A549 (cell line): ENCODE results near the gene FIBP. TPM values are rescaled to one million over a fixed set of nuclear protein-coding genes. Genes with fewer than 3 reads are reported as not detected.
A peak's percentile ranks its signal among the peaks of the same experiment; 100 is the strongest.

Experiments
- ATAC-seq, 2 experiments: fragments of 200-7000 bp in 1 of 2; fragments of >200 bp in 1 of 2; cut with Nextera tagmentation in 1 of 2; cut with Tn5 transposase in 1 of 2; 3 replicates each; pipeline versions ENCODE4 v1.8.0 to v1.9.1; 2018 to 2020; ENCODE audit warnings: mild to moderate bottlenecking in 1 of 2, moderate library complexity in 1 of 2
- CTCF ChIA-PET: fragments of 300-600 bp; sonication (Branson Sonifier 250); formaldehyde crosslinking; extraction: SDS; loops from one replicate; lab custom pipeline; 2021; ENCODE audit warnings: antibody characterized with exemption, inconsistent platforms; lab: Yijun Ruan, JAX
- POLR2A ChIA-PET: fragments of 350-600 bp; formaldehyde crosslinking; extraction: SDS; loops from one replicate; lab custom pipeline; 2021; ENCODE audit warnings: antibody characterized with exemption, inconsistent platforms; lab: Yijun Ruan, JAX
- DNase-seq, 2 experiments: peaks; one replicate each; pipeline versions ENCODE4 v3.0.0 to v3.0.0-alpha.2; 2011 to 2016; ENCODE audit warnings: low read depth in 1 of 2, low spot score in 1 of 2
- FAIRE-seq: peaks from 2 replicates; lab custom pipeline; 2011; peaks lifted over from hg19 to GRCh38; lab: Jason Lieb, UNC
- H3K27ac ChIP-seq, 2 experiments: fragments of >200 bp; sonication (Bioruptor Twin); formaldehyde crosslinking; 3 replicates each; pipeline ENCODE4 v1.5.1; 2016 to 2017
- H3K4me1 ChIP-seq: fragments of >200 bp; sonication (Bioruptor Twin); formaldehyde crosslinking; 3 replicates; pipeline ENCODE4 v1.6.1; 2016
- H3K4me2 ChIP-seq: fragments of >200 bp; sonication (Bioruptor Twin); formaldehyde crosslinking; 3 replicates; pipeline ENCODE4 v1.6.1; 2016
- H3K4me3 ChIP-seq: fragments of >200 bp; sonication (Bioruptor Twin); formaldehyde crosslinking; 3 replicates; pipeline ENCODE4 v1.5.1; 2016
- H3K9me3 ChIP-seq: fragments of >200 bp; sonication (Bioruptor Twin); formaldehyde crosslinking; 3 replicates; pipeline ENCODE4 v1.6.1; 2016
- ATOH8 ChIP-seq: fragments of 250-450 bp; sonication (Bioruptor Pico); IDR thresholded peaks from 2 replicates; pipeline ENCODE4 v1.5.0; 2020; ENCODE audit warnings: low read depth, mild to moderate bottlenecking, moderate library complexity
- CEBPB ChIP-seq, 2 experiments: fragments of >200 bp in 1 of 2; sonication (Bioruptor Twin) in 1 of 2; formaldehyde crosslinking in 1 of 2; IDR thresholded peaks; 2 replicates each; pipeline ENCODE4 v1.6.1; 2012 to 2016
- E2F6 ChIP-seq: IDR thresholded peaks from 2 replicates; pipeline ENCODE4 v1.6.1; 2012; ENCODE audit warnings: low read depth, borderline replicate concordance
- EP300 ChIP-seq, 2 experiments: fragments of >200 bp; sonication (Bioruptor Twin); formaldehyde crosslinking; IDR thresholded peaks; 2 replicates in 1 of 2; 3 replicates in 1 of 2; pipeline ENCODE4 v1.6.1; 2016 to 2017
- HOXA7 ChIP-seq: fragments of 250-450 bp; sonication (Bioruptor Pico); IDR thresholded peaks from 2 replicates; pipeline ENCODE4 v1.5.0; 2020; ENCODE audit warnings: mild to moderate bottlenecking, moderate library complexity
- HOXB13 ChIP-seq: fragments of 250-450 bp; sonication (Bioruptor Pico); IDR thresholded peaks from 2 replicates; pipeline ENCODE4 v1.5.0; 2020; ENCODE audit warnings: low read depth, mild to moderate bottlenecking, moderate library complexity
- JUN ChIP-seq, 2 experiments: fragments of >200 bp; sonication (Bioruptor Twin); formaldehyde crosslinking; IDR thresholded peaks; 2 replicates in 1 of 2; 3 replicates in 1 of 2; pipeline ENCODE4 v1.6.1; 2016 to 2017
- MAZ ChIP-seq: fragments of 150-350 bp; IDR thresholded peaks from 2 replicates; pipeline ENCODE4 v1.6.1; 2014; ENCODE audit warnings: antibody characterized with exemption, low read depth, low read length, borderline replicate concordance
- NFE2L2 ChIP-seq: fragments of 150-350 bp; conservative IDR thresholded peaks from 2 replicates; pipeline ENCODE4 v1.6.1; 2014; ENCODE audit warnings: low read length
- NPAS2 ChIP-seq: fragments of 250-450 bp; sonication (Bioruptor Pico); IDR thresholded peaks from 2 replicates; pipeline ENCODE4 v1.8.0; 2022; ENCODE audit warnings: mild to moderate bottlenecking, moderate library complexity, borderline replicate concordance
- PHF8 ChIP-seq: fragments of 200-600 bp; sonication (generic); IDR thresholded peaks from 2 replicates; pipeline ENCODE4 v1.6.1; 2016; ENCODE audit warnings: low read depth, mild to moderate bottlenecking, antibody characterized with exemption, moderate library complexity, borderline replicate concordance
- POLR2AphosphoS2 ChIP-seq: conservative IDR thresholded peaks from 2 replicates; pipeline ENCODE4 v1.6.1; 2012; ENCODE audit warnings: low read length, improper control_type of control experiment, inconsistent platforms
- RAD21 ChIP-seq, 2 experiments: fragments of >200 bp in 1 of 2; sonication (Bioruptor Twin) in 1 of 2; formaldehyde crosslinking in 1 of 2; IDR thresholded peaks in 1 of 2; conservative IDR thresholded peaks in 1 of 2; 2 replicates in 1 of 2; 3 replicates in 1 of 2; pipeline ENCODE4 v1.6.1; 2012 to 2018; ENCODE audit warnings: inconsistent platforms in 1 of 2
- RCOR1 ChIP-seq: fragments of 150-350 bp; IDR thresholded peaks from 2 replicates; pipeline ENCODE4 v1.6.1; 2014; ENCODE audit warnings: antibody characterized with exemption, low read length, low read depth
- SMC3 ChIP-seq: fragments of >200 bp; sonication (Bioruptor Twin); formaldehyde crosslinking; IDR thresholded peaks from 3 replicates; pipeline ENCODE4 v1.6.1; 2018; ENCODE audit warnings: inconsistent platforms
- USF2 ChIP-seq: fragments of 450-650 bp; IDR thresholded peaks from 2 replicates; pipeline ENCODE4 v1.6.1; 2014; ENCODE audit warnings: antibody characterized with exemption
- ZNF302 ChIP-seq: fragments of 250-450 bp; sonication (Bioruptor Pico); IDR thresholded peaks from 2 replicates; pipeline ENCODE4 v1.9.0; 2021; ENCODE audit warnings: inconsistent platforms, mild to moderate bottlenecking, moderate library complexity
- ZSCAN20 ChIP-seq: fragments of 250-450 bp; sonication (Bioruptor Pico); IDR thresholded peaks from 2 replicates; pipeline ENCODE4 v1.8.0; 2022; ENCODE audit warnings: mild to moderate bottlenecking, moderate library complexity
- WGBS: methylation state at CpG from one replicate; pipeline ENCODE4 v1.1.6; 2017; ENCODE audit errors: missing lambda C conversion rate; 5-methylcytosine and 5-hydroxymethylcytosine counted together
- polyA plus RNA-seq, 4 experiments: library from polyadenylated mRNA; depleted of rRNA in 3 of 4; stranded (reverse); fragments of >200 nt; fragmentation: RNase III in 1 of 4; extraction: RNeasy Plus Mini Kit Qiagen cat#74134 plus additional on column Dnase treatment in 1 of 4; gene quantifications; 2 replicates in 3 of 4; 3 replicates in 1 of 4; pipeline ENCODE4 v1.2.3, GENCODE V29; 2011 to 2017

FIBP gene
- polyA plus RNA-seq, 2 of the 4 experiments (the other 2 are of a cell fraction), result 60.4 to 72.2 TPM

- DNase-seq, result no peak
- CTCF ChIA-PET, result interaction anchor here (1.2 to 31.6 kb wide), 2 partner anchors 24 to 47 kb away, joined by 3 to 618 read pairs; partner anchors contain the start of genes CCDC85B, FIBP and FOSL1
- FAIRE-seq, result no peak
These were observed 29.4 kb upstream of the FIBP start for GRCh38 chr11:65917434-65918210.

GRCh38 chr11:65917077-65917433 lies 28.8 kb upstream of the FIBP start:
- H3K4me1 ChIP-seq, result peaks cover 65% of the 10 kb centered on the region
- no peak for FAIRE-seq
- 77% methylated on average over 3 of the region's 3 CpGs for WGBS
- no peaks in the 10 kb centered on the region for H3K9me3 ChIP-seq
- POLR2A ChIA-PET, result interaction anchor here (0.6 to 1.9 kb wide), 2 partner anchors 28 to 29 kb away, joined by 8 to 10 read pairs; partner anchors contain the start of gene FIBP
- H3K4me3 ChIP-seq, result no peak overlapping the region
- CTCF ChIA-PET, result interaction anchor here (31.6 kb wide), 1 partner anchor 23 kb away, joined by 618 read pairs; the partner anchor contains the start of genes CCDC85B, FIBP and FOSL1
- ATAC-seq, result no peak
- H3K27ac ChIP-seq, result peak overlapping the region; percentile 93 to 100
- no peak for DNase-seq
- TF ChIP-seq NFE2L2, result no peak
- TF ChIP-seq HOXA7 (CRISPR knock-in tag), result no peak
- TF ChIP-seq EP300 (IDR thresholded peaks at IDR 0.05), result no peak
- no peak for TF ChIP-seq RCOR1
- TF ChIP-seq ZSCAN20, result no peak
- TF ChIP-seq POLR2AphosphoS2, result 0 out of 2 replicates have a peak, but pooled peaks have one; percentile 1
- no peak for TF ChIP-seq RAD21 (conservative IDR thresholded peaks at IDR 0.05 in 1 of 2, IDR thresholded peaks at IDR 0.05 in 1 of 2)
- peak overlapping the region; percentile 98 for H3K4me2 ChIP-seq

More at GRCh38 chr11:65917434-65918210, 29.4 kb upstream of the FIBP start:
- TF ChIP-seq SMC3 (no peak), NPAS2 (no peak), MAZ (no peak), PHF8 (no peak), CEBPB (IDR thresholded peaks at IDR 0.05) (no peak), USF2 (no peak), E2F6 (no peak; the same call in 1 of the 2 replicates), JUN (IDR thresholded peaks at IDR 0.05) (no peak), RAD21 (conservative IDR thresholded peaks at IDR 0.05 in 1 of 2, IDR thresholded peaks at IDR 0.05 in 1 of 2) (no peak), EP300 (IDR thresholded peaks at IDR 0.05) (no peak), ZSCAN20 (no peak), HOXB13 (CRISPR knock-in tag) (no peak)
- peaks cover 60% of the 10 kb centered on the region for H3K4me1 ChIP-seq
- H3K27ac ChIP-seq, result peak overlapping the region; percentile 95 to 100
- WGBS, result 93% methylated on average over 31 of the region's 35 CpGs
- peak overlapping the region; percentile 98 for H3K4me2 ChIP-seq
- POLR2A ChIA-PET, result interaction anchor here (0.6 to 1.9 kb wide), 6 partner anchors 15 to 29 kb away, joined by 3 to 8 read pairs (median 6); partner anchors contain the start of genes CCDC85B and FIBP
- no peak for ATAC-seq
- H3K4me3 ChIP-seq, result peak overlapping the region; percentile 97
- H3K9me3 ChIP-seq, result no peaks in the 10 kb centered on the region

GRCh38 chr11:65916391-65916790 lies 28.1 kb upstream of the FIBP start:
- DNase-seq (no peak), ATAC-seq (no peak), FAIRE-seq (no peak)
- ChIA-PET POLR2A (interaction anchor here (1.1 to 1.9 kb wide), 5 partner anchors 16 to 58 kb away, joined by 5 to 43 read pairs (median 10); partner anchors contain the start of genes CCDC85B, FIBP, FOSL1 and MUS81), CTCF (interaction anchor here (1.7 to 31.6 kb wide), 3 partner anchors 10 to 72 kb away, joined by 4 to 618 read pairs (median 10); partner anchors contain the start of genes CCDC85B, FIBP and FOSL1)
- TF ChIP-seq NPAS2 (no peak), ATOH8 (CRISPR knock-in tag) (peak; percentile 55; the same call in 1 of the 2 replicates), ZNF302 (CRISPR knock-in tag) (peak; percentile 41; the same call in 1 of the 2 replicates)
- H3K4me1 ChIP-seq, result peaks cover 72% of the 10 kb centered on the region
- H3K4me3 ChIP-seq, result peak overlapping the region; percentile 9; the same call in 1 of the 3 replicates
- 49% methylated on average over 7 of the region's 7 CpGs for WGBS
- H3K27ac ChIP-seq, result peak overlapping the region; percentile 93 to 100
- no peaks in the 10 kb centered on the region for H3K9me3 ChIP-seq
- peak overlapping the region; percentile 98 for H3K4me2 ChIP-seq
